ENCODE results near the gene LRRTM4.
"Not testable (repeated sequence)": the region's sequence is repeated elsewhere in the genome, so short reads cannot be mapped to it uniquely, and the experiment has no call there.

LRRTM4 gene

DNA sequence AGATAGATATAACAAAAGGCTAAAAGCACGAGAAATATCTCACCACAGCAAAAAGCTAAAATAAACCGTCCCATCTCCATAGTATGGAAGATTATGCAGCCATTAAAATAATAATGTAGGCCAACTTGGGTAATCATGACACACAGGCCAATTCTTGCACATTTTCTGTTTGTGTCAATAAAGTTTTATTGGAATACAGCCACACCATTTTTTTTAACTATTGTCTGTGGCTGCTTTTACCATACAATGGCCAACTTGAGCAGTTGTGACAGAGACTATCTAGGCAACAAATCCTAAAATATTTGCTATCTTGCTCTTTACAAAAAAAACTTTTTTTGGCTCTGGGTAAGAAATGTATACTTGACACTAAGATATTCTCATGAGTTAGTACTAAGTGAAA, 212.5 kb downstream of the LRRTM4 start:
- no peak for DNase-seq

- no peak for DNase-seq
These were observed 220.7 kb downstream of the LRRTM4 start for GRCh38 chr2:77301441-77301840.

GRCh38 chr2:77296791-77297190, 225.4 kb downstream of the LRRTM4 start:
- no peak for DNase-seq

DNA sequence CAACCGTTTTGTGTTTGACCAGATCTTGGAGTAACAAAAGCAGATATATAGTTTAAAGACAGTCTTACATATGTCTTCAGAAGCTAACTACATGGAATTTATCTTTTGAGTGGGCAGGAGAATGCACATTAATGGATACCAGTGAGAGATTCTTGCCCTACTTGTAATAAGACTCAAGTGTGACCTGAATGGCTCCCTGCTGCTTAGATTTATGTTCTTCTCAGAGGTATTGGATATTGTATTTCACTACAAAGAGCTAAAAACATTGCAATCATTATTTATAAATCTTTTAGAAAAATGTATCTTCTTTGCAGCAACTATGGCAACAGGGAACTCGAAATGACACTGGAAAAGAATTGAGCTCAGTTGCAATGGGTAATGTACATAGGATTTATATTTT, 227.7 kb downstream of the LRRTM4 start:
- no peak for DNase-seq

DNA sequence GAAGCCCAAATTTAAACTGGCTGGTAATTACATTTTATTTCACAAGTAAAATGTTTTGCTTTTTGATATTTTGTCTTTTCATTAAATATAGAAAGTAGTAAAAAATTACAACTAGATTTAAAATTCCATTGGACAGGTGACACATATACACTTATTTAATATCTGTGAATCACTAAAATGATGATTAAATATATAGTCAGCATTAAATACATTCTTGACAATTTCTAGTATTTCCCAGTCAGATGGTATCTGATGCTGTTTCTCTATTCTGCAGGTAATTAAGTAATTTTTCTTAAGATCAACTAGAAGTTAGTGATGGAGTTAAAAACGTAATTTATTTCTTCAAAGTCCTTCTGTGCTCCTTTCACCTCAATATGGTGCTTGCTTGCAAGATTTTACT, 237.8 kb downstream of the LRRTM4 start:
- no peak for DNase-seq

GRCh38 chr2:77271262-77271661, 250.9 kb downstream of the LRRTM4 start:
- DNase-seq, result no peak

- DNase-seq, result no peak
These were observed 251.7 kb downstream of the LRRTM4 start for GRCh38 chr2:77270433-77270832.

DNA sequence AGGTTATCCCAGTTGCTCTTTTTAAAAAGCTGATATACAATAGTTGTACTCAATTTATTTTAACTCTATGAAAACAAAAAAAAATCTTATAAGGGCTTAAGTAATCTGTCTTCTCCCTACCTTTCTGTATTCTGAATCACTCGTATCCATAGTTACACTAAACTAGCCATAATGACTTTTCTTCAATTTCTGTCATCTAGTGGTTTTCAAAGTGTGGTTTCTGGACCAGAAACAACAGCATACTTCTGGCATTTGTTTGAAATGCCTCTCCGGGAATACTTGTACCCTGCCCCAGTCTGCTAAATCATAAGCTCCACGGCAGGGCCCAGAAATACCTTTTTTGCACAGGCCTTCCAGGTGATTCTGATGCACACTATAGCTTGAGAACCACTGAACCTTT, 253.6 kb downstream of the LRRTM4 start:
- DNase-seq, result no peak

GRCh38 chr2:77232909-77233425, 289.2 kb downstream of the LRRTM4 start:
- no peak for DNase-seq

DNA sequence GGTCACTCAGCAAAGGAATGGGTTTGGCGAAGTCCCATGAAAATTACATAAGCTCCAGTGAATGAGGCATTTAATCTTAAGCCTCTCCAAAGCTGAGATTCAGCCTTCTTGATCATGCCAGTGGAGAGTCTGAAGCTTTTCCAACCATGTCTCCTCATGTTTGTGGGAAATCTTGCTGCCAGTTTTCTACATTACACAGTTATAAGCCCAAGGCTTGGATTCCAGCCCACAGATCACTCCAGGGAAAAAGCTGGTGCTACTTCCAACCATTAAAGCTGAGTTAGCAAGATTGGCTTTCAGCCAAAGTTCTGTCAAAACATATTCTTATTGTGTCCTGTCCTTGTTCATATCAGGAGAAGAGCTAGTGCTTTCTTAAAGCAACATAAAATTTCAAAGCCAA, 293.8 kb downstream of the LRRTM4 start:
- no peak for DNase-seq

- DNase-seq, result no peak
These were observed 311.5 kb downstream of the LRRTM4 start for GRCh38 chr2:77210725-77211124.

GRCh38 chr2:77207331-77207730, 314.8 kb downstream of the LRRTM4 start:
- DNase-seq, result no peak

DNA sequence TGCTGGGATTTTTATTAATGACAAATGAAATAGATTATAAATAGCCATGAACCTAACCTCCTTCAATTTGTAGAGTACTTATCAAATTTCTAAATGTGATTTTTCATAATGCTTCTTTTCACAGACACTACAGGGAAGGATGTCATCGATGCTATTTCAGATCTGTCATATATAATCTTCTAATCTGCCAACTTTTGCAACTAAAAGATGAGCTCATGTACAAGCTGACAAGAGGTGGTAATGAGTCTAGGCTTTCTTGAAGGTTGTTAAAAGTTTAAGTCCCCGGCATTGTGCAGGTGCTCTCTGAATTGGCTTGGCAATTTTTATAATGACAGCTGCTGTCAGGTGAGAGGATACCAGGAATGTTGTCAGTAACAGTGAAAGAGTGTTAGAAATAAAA, 320.4 kb downstream of the LRRTM4 start:
- no peak for DNase-seq

DNA sequence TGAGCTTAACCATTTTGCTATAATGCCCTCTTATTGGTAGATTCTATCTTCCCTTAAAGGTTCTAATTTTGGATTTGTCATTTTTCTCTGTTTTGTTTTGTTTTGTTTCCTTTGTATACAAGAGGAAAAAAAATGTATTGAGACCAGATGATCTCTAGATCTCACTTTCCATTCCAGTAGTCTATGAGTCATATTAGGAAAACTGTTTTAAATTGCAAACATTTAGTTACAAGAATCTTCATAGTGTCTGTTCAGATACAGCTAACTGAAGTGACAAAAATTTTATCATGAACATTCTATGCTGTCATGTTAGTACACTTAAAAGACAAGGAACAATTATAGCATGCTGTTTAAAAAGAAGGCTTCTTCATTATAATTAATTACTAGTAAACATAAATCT, 322.8 kb downstream of the LRRTM4 start:
- no peak for DNase-seq

GRCh38 chr2:77193858-77194448, 328.2 kb downstream of the LRRTM4 start:
- no peak for DNase-seq

DNA sequence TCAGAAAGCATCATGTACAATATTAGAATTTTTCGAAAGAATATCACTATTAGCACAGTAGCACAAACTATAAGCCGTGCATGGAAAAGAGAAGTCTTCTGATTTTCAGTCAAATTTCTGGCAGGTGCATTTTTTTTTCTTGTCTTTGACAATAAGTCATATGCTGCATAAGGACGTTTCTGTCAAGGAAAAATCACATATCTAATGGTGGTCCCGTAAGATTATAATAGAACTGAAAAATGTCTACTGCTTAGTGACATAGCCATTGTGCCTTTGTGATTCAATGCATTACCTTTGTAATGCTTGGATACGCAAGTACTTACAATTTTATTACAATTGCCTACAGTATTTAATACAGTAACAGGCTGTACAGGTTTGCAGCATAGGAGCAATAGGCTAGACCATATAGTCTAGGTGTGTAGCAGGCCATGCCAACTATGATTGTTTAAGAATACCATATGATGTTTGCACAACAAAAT, 329.3 kb downstream of the LRRTM4 start:
- no peak for DNase-seq

DNA sequence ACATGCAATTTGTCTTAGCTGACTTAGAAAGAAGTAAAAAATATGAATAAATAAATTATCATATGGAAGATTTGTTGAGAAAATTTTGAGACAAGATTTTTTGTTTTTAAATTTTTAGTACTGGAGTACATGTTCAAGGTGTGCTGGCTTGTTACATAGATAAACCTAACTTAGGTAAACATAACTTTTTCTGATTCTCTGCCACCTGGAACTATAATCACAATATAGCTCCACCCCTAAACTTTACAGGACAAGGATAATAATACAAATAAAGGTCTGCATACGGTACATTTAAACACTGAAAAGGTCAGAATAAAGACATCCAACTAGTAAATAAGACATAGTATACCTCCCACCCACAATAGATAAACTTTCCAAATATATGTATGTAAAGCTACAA, 330.5 kb downstream of the LRRTM4 start:
- no peak for DNase-seq

DNA sequence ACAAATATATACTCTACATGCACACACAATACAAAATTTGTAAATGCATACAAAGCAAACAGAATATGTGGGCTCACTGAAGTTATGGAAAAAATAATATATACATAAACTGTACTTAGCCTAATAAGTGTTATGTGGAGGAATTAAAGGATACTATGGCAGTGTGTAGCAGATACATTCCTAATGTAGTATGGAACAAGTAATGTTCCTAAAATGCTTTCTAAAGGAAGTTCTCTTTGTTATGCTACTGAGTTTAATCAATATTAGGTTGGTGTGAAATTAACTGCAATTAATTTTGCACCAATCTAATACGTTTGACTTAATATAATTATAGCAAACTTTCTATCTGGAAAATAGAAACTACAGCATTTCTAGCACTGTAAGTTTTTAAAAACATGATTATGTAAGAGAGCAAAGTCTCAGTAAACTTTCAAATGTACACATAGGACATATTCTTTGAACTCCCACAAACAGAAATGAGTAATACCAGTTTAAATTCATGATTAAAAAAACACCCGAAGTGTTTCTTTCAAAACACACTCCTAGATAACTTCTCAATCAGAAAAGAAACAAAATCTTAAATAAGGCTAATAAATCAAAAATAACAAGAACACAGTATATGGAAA, 331.3 kb downstream of the LRRTM4 start:
- no peak for DNase-seq

- no peak for DNase-seq
These were observed 337.1 kb downstream of the LRRTM4 start for GRCh38 chr2:77185052-77185451.

- DNase-seq, result no peak
These were observed 342.9 kb downstream of the LRRTM4 start for GRCh38 chr2:77179297-77179696.

DNA sequence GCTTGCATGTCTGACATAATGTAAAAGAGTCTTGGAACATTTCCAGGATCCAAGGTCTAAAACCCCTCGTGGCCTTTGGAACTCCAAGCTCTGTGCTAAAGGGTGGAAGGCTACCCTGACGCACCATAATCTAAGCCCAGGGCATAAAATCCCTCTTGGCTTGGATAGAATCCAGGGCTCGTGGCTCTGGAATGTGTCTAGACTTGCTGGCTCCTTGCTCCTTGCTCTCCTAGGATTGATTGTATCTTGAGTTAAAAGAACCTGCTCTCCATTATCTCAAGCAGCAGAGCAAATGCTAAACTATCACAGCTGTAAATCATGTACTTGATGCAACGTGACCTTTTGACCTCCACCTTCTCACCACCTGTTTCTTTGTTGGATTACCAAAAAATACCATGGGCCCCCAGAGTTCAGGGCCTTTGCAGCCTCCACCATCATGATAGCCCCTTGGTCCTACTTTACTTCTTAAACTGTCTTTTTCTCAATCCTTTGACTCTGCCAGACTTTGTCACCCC, 346.9 kb downstream of the LRRTM4 start:
- DNase-seq, result not testable (repeated sequence)

GRCh38 chr2:77169426-77169825, 352.8 kb downstream of the LRRTM4 start:
- DNase-seq, result no peak

DNA sequence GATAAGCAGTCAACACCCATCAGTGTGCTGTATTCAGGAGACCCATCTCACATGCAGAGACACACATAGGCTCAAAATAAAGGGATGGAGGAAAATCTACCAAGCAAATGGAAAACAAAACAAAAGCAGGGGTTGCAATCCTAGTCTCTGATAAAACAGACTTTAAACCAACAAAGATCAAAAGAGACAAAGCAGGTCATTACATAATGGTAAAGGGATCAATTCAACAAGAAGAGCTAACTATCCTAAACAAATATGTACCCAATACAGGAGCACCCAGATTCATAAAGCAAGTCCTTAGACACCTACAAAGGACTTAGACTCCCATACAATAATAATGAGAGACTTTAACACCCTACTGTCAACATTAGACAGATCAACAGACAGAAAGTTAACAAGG, 358.2 kb downstream of the LRRTM4 start:
- not testable (repeated sequence) for DNase-seq

DNA sequence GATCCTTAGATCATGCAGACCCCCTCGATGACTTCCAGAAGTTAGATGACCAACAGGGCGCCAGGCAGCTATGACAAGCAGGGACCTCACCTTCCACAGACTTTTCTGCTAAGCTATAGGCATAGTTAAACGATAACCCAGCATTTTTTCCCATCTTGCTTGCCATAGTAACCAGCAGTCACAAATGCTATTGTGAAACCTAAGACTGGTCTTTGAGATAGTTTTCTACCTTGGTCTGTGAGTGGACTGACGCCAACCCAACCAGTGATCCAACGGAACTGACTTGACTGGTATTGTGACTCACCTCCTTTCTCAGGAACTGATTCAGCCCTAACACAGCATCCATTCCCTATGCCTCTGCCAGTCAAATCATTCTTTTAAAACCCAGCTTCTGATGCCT, 361.2 kb downstream of the LRRTM4 start:
- DNase-seq, result no peak

DNA sequence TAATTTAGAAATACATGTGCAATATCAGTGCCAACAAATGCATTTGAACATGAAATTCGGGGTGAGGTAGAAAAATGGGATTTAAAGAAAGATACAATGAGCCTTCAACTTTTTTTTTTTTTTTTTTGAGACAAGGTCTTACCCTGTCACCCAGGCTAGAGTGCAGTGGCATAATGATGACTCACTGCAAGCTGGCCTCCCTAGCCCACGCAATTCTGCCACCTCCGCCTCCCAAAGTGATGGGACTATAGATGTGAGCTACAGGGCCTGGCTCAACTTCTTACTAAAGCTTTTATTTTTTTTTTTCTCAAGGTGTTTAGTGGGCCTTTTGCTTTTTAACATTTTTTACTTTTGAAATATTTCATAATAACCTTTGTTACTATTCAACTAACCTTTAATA, 365.6 kb downstream of the LRRTM4 start:
- DNase-seq, result no peak
